A673 (cell line): ENCODE data around the gene BET1.

Experiments used
- EZH2 ChIP-seq: fragments of 200-600 bp; sonication (generic); IDR thresholded peaks from 2 replicates; pipeline ENCODE4 v1.6.1; 2017; ENCODE audit warnings: borderline replicate concordance, low read depth, mild to moderate bottlenecking, mixed read lengths, antibody characterized with exemption, low read length; ENCODE audit not compliant: poor library complexity, severe bottlenecking
- TF ChIP-seq, protein P1 (sequence below): fragments of 300-800, 200-600 bp; sonication (generic); conservative IDR thresholded peaks from 2 replicates; pipeline ENCODE4 v1.5.1; 2017; ENCODE audit warnings: low read depth, mild to moderate bottlenecking, antibody characterized with exemption, low read length, moderate library complexity, mixed read lengths

DNA sequence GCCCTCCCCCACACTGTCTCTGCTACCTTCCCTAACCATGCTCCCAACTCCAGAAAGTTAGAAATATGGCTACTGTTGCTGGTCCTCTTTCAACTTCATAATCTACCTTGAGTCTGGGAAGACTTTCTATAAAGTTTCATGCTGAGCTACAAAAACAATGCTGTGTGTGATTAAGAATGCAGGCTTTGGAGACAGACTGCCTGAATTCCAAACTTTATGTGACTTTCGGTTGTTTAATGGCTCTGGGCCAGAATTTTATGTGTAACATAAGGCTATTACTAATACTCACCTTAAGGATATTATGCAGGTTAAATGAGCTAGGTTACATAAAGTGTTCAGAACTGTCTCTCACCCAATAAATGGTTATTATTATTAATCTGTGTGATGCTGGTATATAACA lies 19.1 kb downstream of the BET1 start:
- TF ChIP-seq, protein P1, sequence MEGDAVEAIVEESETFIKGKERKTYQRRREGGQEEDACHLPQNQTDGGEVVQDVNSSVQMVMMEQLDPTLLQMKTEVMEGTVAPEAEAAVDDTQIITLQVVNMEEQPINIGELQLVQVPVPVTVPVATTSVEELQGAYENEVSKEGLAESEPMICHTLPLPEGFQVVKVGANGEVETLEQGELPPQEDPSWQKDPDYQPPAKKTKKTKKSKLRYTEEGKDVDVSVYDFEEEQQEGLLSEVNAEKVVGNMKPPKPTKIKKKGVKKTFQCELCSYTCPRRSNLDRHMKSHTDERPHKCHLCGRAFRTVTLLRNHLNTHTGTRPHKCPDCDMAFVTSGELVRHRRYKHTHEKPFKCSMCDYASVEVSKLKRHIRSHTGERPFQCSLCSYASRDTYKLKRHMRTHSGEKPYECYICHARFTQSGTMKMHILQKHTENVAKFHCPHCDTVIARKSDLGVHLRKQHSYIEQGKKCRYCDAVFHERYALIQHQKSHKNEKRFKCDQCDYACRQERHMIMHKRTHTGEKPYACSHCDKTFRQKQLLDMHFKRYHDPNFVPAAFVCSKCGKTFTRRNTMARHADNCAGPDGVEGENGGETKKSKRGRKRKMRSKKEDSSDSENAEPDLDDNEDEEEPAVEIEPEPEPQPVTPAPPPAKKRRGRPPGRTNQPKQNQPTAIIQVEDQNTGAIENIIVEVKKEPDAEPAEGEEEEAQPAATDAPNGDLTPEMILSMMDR = no peak
- TF ChIP-seq EZH2 = no peak
